Right lobe of liver (tissue), 4 donors: ENCODE data around the gene AGTPBP1.

Experiments used
- POLR2A ChIP-seq: fragments of 450-650 bp; IDR thresholded peaks from one replicate; pipeline ENCODE4 v1.6.1; 2017; ENCODE audit warnings: antibody characterized with exemption, mild to moderate bottlenecking
- TF ChIP-seq, protein P1 (sequence below), 4 donors: fragments of 200-600 bp in 3 of 4; fragments of 450-650 bp in 1 of 4; IDR thresholded peaks; one replicate each; pipeline versions ENCODE4 v1.5.1 to v1.8.0; 2016 to 2022; ENCODE audit warnings: antibody characterized with exemption in 4 of 4, mild to moderate bottlenecking in 2 of 4
- donor health status: DM: no; HTN: no; CAD: no.
- donor health status: DM: no; HTN: no; CAD: no.
- donor health status: DM: no; HTN: yes; CAD: no.

DNA sequence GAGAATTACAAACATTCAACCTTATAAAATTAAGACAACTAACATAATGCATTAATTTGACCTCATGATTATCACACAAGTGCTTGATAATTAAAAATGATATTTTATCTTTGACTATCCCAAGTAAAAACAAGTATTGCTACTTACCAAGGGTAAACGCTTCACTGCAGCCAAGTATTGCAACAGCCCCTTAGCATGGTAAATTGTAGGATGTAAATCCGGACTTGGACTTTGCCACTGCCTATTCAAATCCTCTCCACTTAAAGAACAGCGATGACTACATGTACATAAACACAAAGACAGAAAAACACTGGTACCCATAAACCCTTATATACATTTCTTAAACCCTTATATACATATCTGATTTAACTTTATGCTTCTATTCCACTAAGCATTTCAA lies 155.1 kb downstream of the AGTPBP1 start:
- no peak for TF ChIP-seq POLR2A
- TF ChIP-seq, protein P1, sequence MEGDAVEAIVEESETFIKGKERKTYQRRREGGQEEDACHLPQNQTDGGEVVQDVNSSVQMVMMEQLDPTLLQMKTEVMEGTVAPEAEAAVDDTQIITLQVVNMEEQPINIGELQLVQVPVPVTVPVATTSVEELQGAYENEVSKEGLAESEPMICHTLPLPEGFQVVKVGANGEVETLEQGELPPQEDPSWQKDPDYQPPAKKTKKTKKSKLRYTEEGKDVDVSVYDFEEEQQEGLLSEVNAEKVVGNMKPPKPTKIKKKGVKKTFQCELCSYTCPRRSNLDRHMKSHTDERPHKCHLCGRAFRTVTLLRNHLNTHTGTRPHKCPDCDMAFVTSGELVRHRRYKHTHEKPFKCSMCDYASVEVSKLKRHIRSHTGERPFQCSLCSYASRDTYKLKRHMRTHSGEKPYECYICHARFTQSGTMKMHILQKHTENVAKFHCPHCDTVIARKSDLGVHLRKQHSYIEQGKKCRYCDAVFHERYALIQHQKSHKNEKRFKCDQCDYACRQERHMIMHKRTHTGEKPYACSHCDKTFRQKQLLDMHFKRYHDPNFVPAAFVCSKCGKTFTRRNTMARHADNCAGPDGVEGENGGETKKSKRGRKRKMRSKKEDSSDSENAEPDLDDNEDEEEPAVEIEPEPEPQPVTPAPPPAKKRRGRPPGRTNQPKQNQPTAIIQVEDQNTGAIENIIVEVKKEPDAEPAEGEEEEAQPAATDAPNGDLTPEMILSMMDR (IDR thresholded peaks at IDR 0.05), result no peak
